GM12878 (cell line): ENCODE measurements around the gene PXDC1. TPM values are rescaled to one million over a fixed set of nuclear protein-coding genes. Genes with fewer than 3 reads are reported as not detected.

Experiments used
- ATAC-seq: fragments of 200-7000 bp; cut with Tn5 transposase; 3 replicates; pipeline ENCODE4 v1.9.1; 2020; ENCODE audit warnings: mild to moderate bottlenecking, moderate library complexity
- BruUV-seq: library from RNA; stranded (reverse); fragments of 400-500 nt; replicated peaks from 2 replicates; lab custom pipeline; 2021; lab: Mats Ljungman, UMichigan
- CTCF ChIA-PET: fragments of 300-600 bp; sonication (Branson Sonifier 250); formaldehyde crosslinking; extraction: SDS; loops from one replicate; lab custom pipeline; 2021; ENCODE audit warnings: inconsistent platforms; lab: Yijun Ruan, JAX
- POLR2A ChIA-PET: fragments of 350-600 bp; formaldehyde crosslinking; extraction: SDS; loops from one replicate; lab custom pipeline; 2021; ENCODE audit warnings: inconsistent platforms; lab: Charles Lee
- RAD21 ChIA-PET: fragments of 300-600 bp; sonication (Branson Sonifier 250); formaldehyde crosslinking; loops from one replicate; lab custom pipeline; 2023; ENCODE audit warnings: antibody characterized with exemption; ENCODE audit not compliant: unreplicated experiment; lab: Charles Lee
- SMC1A ChIA-PET: fragments of 300-600 bp; sonication (Branson Sonifier 250); formaldehyde crosslinking; loops from one replicate; lab custom pipeline; 2023; ENCODE audit not compliant: unreplicated experiment, uncharacterized antibody; lab: Charles Lee
- DNase-seq: peaks from one replicate; pipeline ENCODE4 v3.0.0-alpha.2; 2011; ENCODE audit warnings: low read depth, low spot score
- FAIRE-seq: peaks from 3 replicates; lab custom pipeline; 2011; peaks lifted over from hg19 to GRCh38; lab: Jason Lieb, UNC
- H2AFZ ChIP-seq: 2 replicates; pipeline ENCODE4 v1.6.0; 2011; ENCODE audit warnings: low read depth, low read length, control low read depth; ENCODE audit not compliant: control insufficient read depth
- H3K27ac ChIP-seq: 2 replicates; pipeline ENCODE4 v1.5.1; 2011; ENCODE audit warnings: control low read depth; ENCODE audit not compliant: control insufficient read depth, insufficient read depth
- H3K27me3 ChIP-seq, 2 experiments: replicated peaks in 1 of 2; 2 replicates each; pipeline versions ENCODE4 v1.6.0 to v1.6.1; 2011; ENCODE audit warnings: low read length in 1 of 2; ENCODE audit not compliant: control insufficient read depth in 2 of 2, insufficient read depth in 2 of 2
- H3K36me3 ChIP-seq, 2 experiments: 2 replicates each; pipeline ENCODE4 v1.5.1; 2011; ENCODE audit warnings: low read length in 1 of 2; ENCODE audit not compliant: control insufficient read depth in 2 of 2, insufficient read depth in 2 of 2
- H3K4me1 ChIP-seq: 2 replicates; pipeline ENCODE4 v1.6.1; 2011; ENCODE audit warnings: mild to moderate bottlenecking, low read length, moderate library complexity, mixed read lengths; ENCODE audit not compliant: control insufficient read depth, insufficient read depth
- H3K4me2 ChIP-seq: 2 replicates; pipeline ENCODE4 v1.6.0; 2011; ENCODE audit warnings: control low read depth; ENCODE audit not compliant: control insufficient read depth, insufficient read depth
- H3K4me3 ChIP-seq: fragments of 200-600 bp; sonication (generic); 2 replicates; pipeline ENCODE4 v1.5.1; 2016
- H3K79me2 ChIP-seq: 2 replicates; pipeline ENCODE4 v1.6.0; 2011; ENCODE audit warnings: low read length; ENCODE audit not compliant: control insufficient read depth, insufficient read depth
- H3K9ac ChIP-seq: 2 replicates; pipeline ENCODE4 v1.8.0; 2011; ENCODE audit warnings: low read length, control low read depth, mixed read lengths; ENCODE audit not compliant: control insufficient read depth, insufficient read depth
- H3K9me3 ChIP-seq: replicated peaks from 3 replicates; pipeline ENCODE4 v1.5.1; 2011; ENCODE audit warnings: mild to moderate bottlenecking, low read length; ENCODE audit not compliant: control insufficient read depth, insufficient read depth
- H4K20me1 ChIP-seq: 2 replicates; pipeline ENCODE4 v1.6.0; 2011; ENCODE audit not compliant: control insufficient read depth, insufficient read depth
- ASH2L ChIP-seq: fragments of 300-600, 200-600 bp; sonication (generic); IDR thresholded peaks from 2 replicates; pipeline ENCODE4 v1.6.1; 2017; ENCODE audit warnings: low read depth, mild to moderate bottlenecking, borderline replicate concordance
- ATF3 ChIP-seq: IDR thresholded peaks from 2 replicates; pipeline ENCODE4 v1.6.1; 2011; ENCODE audit warnings: low read depth, mild to moderate bottlenecking, low read length, moderate library complexity, borderline replicate concordance; ENCODE audit errors: extremely low read depth
- BCL11A ChIP-seq: IDR thresholded peaks from 2 replicates; pipeline ENCODE4 v1.6.1; 2011; ENCODE audit warnings: low read depth, low read length
- BHLHE40 ChIP-seq, 2 experiments: fragments of 450-650 bp in 1 of 2; IDR thresholded peaks; 2 replicates each; pipeline ENCODE4 v1.6.1; 2011 to 2017; ENCODE audit warnings: low read depth in 2 of 2, borderline replicate concordance in 1 of 2, improper control_type of control experiment in 1 of 2, low read length in 1 of 2, mild to moderate bottlenecking in 1 of 2
- CTCF ChIP-seq, 3 experiments: IDR thresholded peaks in 2 of 3; conservative IDR thresholded peaks in 1 of 3; 2 replicates each; pipeline ENCODE4 v1.5.1; 2011; ENCODE audit warnings: low read depth in 3 of 3, low read length in 3 of 3, mild to moderate bottlenecking in 3 of 3, control low read depth in 2 of 3, moderate library complexity in 2 of 3, inconsistent platforms in 1 of 3, mixed read lengths in 1 of 3; ENCODE audit not compliant: control insufficient read depth in 2 of 3, insufficient read depth in 1 of 3; ENCODE audit errors: extremely low read depth in 1 of 3
- HDGF ChIP-seq: fragments of 450-650 bp; IDR thresholded peaks from 2 replicates; pipeline ENCODE4 v1.6.1; 2016; ENCODE audit warnings: antibody characterized with exemption
- IKZF1 ChIP-seq: fragments of 450-650 bp; conservative IDR thresholded peaks from 2 replicates; pipeline ENCODE4 v1.6.1; 2017; ENCODE audit warnings: antibody characterized with exemption, mild to moderate bottlenecking
- MTA3 ChIP-seq: IDR thresholded peaks from 2 replicates; pipeline ENCODE4 v1.6.1; 2012; ENCODE audit warnings: low read length, inconsistent platforms, borderline replicate concordance
- NBN ChIP-seq: fragments of 450-650 bp; IDR thresholded peaks from 2 replicates; pipeline ENCODE4 v1.6.1; 2016
- NR2C1 ChIP-seq: fragments of 450-650 bp; IDR thresholded peaks from 2 replicates; pipeline ENCODE4 v1.6.1; 2017; ENCODE audit warnings: antibody characterized with exemption, mild to moderate bottlenecking, moderate library complexity
- PAX8 ChIP-seq: fragments of 450-650 bp; IDR thresholded peaks from 2 replicates; pipeline ENCODE4 v1.6.1; 2017; ENCODE audit warnings: mild to moderate bottlenecking, moderate library complexity
- POLR2A ChIP-seq: IDR thresholded peaks from 2 replicates; pipeline ENCODE4 v1.6.1; 2011; ENCODE audit warnings: low read depth, mild to moderate bottlenecking, low read length
- RCOR1 ChIP-seq: conservative IDR thresholded peaks from 2 replicates; pipeline ENCODE4 v1.6.1; 2012; ENCODE audit warnings: low read depth, low read length, improper control_type of control experiment
- SIX5 ChIP-seq: IDR thresholded peaks from 2 replicates; pipeline ENCODE4 v1.6.1; 2011; ENCODE audit warnings: mild to moderate bottlenecking, low read depth, low read length, moderate library complexity; ENCODE audit not compliant: severe bottlenecking
- SREBF1 ChIP-seq: IDR thresholded peaks from 2 replicates; pipeline ENCODE4 v1.6.1; 2012; ENCODE audit warnings: mild to moderate bottlenecking, low read length
- ZNF384 ChIP-seq: IDR thresholded peaks from 2 replicates; pipeline ENCODE4 v1.6.1; 2012; ENCODE audit warnings: low read depth, mild to moderate bottlenecking, low read length, improper control_type of control experiment, borderline replicate concordance
- WGBS: methylation state at CpG from one replicate; pipeline ENCODE4 v1.1.6; 2016; ENCODE audit warnings: low lambda C conversion rate; ENCODE audit not compliant: insufficient replicate concordance, insufficient coverage; ENCODE audit errors: missing lambda C conversion rate; 5-methylcytosine and 5-hydroxymethylcytosine counted together
- in situ Hi-C: fragments of 300-500 bp; cut with MboI; formaldehyde crosslinking; loops from 9 replicates; pipeline ENCODE4 v1.14.3; 2018; ENCODE audit warnings: mixed read lengths
- intact Hi-C: fragments of 100-400 bp; cut with micrococcal nuclease; formaldehyde crosslinking; loops from one replicate; pipeline ENCODE4 v1.14.2; 2022; ENCODE audit not compliant: unreplicated experiment
- polyA plus RNA-seq, 11 experiments: library from polyadenylated mRNA; depleted of rRNA in 4 of 11; unstranded in 6 of 11; stranded (reverse) in 5 of 11; fragments of >200 nt; fragmentation: Nextera tagmentation in 4 of 11; fragmentation: Illumina TruSeq in 1 of 11; extraction: Ambion mirVana in 4 of 11; extraction: Trizol in 1 of 11; gene quantifications; 1 replicate in 1 of 11; 2 replicates in 10 of 11; pipeline versions ENCODE4 v1.2.1 to v1.2.3, GENCODE V29; 2011 to 2016; ENCODE audit warnings: inconsistent platforms in 2 of 11, missing spikeins in 2 of 11, low read depth in 1 of 11
- total RNA-seq, 4 experiments: library from RNA; depleted of rRNA in 3 of 4; stranded (reverse); fragments of >200 nt in 3 of 4; fragmentation: Illumina TruSeq in 1 of 4; extraction: Trizol in 1 of 4; gene quantifications; 2 replicates each; pipeline versions ENCODE4 v1.2.1 to v1.2.3, GENCODE V29; 2013 to 2021
- TF ChIP-seq, protein P1 (sequence below): fragments of 450-650 bp; formaldehyde crosslinking; IDR thresholded peaks from 2 replicates; pipeline ENCODE4 v1.4.0; 2022; ENCODE audit warnings: mild to moderate bottlenecking, moderate library complexity

PXDC1 gene
- total and polyA plus RNA-seq, 10 of the 15 experiments (the other 5 are each of a cell fraction or from before 2014, with no cell fraction given) = 0.03 to 0.72 (median 0.32) TPM; not detected in 2

DNA sequence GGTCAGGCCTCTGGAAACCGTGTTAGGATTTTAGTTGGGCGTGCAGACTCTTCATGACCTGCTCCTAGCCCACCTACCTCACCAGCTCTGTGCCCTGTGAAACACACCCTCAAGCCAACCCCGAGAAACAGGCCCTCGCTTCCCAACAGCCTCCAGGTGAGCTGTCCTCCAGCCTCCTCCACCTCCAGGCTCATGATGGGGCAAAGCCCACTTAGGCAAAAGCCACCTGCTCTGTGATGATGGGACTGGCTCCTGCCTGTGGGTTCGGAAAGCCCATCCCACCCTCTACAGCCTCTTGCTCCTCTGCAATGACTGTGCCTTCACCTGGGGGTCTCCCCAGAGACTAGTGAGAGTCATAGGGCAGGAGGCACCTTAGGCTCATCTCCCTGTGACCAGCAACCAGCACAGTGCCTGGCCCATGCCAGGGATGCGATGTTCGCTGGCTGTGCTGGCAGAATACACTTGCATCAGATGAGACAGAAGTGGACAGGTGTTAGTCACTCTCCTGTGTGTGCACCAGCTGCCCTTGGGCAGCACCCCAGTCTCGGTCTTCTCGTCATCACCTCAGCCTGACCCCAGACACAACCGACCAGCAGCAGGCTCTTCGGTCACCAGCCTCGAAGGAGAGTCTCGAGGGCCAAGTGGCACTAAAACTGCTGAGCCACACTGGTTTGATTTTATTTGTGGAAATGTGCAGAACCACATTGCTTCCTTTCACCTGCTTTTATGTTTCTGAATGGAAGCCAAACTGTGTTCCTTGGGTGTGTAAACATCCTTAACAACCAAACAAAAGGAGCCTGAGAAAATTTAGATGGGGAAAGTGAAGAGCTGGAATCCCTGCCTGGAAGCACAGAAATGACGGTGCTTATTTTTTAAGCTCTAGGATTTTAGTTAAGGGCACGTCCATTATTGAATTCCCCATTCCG, 10.7 kb downstream of the PXDC1 start:
- in situ Hi-C loops = no loop called here
- CTCF ChIA-PET = interaction anchor here (0.9 to 5.5 kb wide), 8 partner anchors 9 to 414 kb away, joined by 3 to 74 read pairs (median 4); no protein-coding TSS in a partner anchor
- no peaks in the 10 kb centered on the region for H3K36me3 ChIP-seq

More for the DNA sequence above, 10.7 kb downstream of the PXDC1 start:
- Histone ChIP-seq H3K4me2 (no peak overlapping the region), H3K27ac (no peak overlapping the region), H3K27me3 (no peaks in the 10 kb centered on the region), H3K4me1 (peaks cover 8% of the 10 kb centered on the region), H3K9me3 (no peaks in the 10 kb centered on the region), H3K9ac (no peak overlapping the region), H4K20me1 (no peaks in the 10 kb centered on the region), H3K79me2 (no peaks in the 10 kb centered on the region), H2AFZ (no peak overlapping the region), H3K4me3 (no peak overlapping the region)
- SMC1A ChIA-PET = interaction anchor here (0.9 to 1.3 kb wide), 5 partner anchors 9 to 461 kb away, joined by 3 to 7 read pairs (median 4); no protein-coding TSS in a partner anchor
- no peak for FAIRE-seq
- POLR2A ChIA-PET = no interaction called here
- RAD21 ChIA-PET = interaction anchor here (1.3 kb wide), 1 partner anchor 238 kb away, joined by 3 read pairs; no protein-coding TSS in a partner anchor
- 69% methylated on average over 16 of the region's 16 CpGs for WGBS
- intact Hi-C loops = loop anchor here (5.0 to 10.0 kb wide), 2 partner anchors 266 to 474 kb away; no protein-coding TSS in a partner anchor
- no TSS peak for BruUV-seq
- DNase-seq = no peak
- TF ChIP-seq POLR2A (no peak), ZNF384 (no peak), BHLHE40 (IDR thresholded peaks at IDR 0.05; ENCODE audit: borderline replicate concordance in 1 of 2, low read depth in 2 of 2, low read length in 1 of 2) (no peak), BCL11A (no peak), MTA3 (no peak), RCOR1 (no peak), IKZF1 (no peak), NR2C1 (no peak), HDGF (no peak), ATF3 (no peak), NBN (no peak), SIX5 (no peak), CTCF (IDR thresholded peaks at IDR 0.05 in 2 of 3, conservative IDR thresholded peaks at IDR 0.05 in 1 of 3; ENCODE audit: control insufficient read depth in 2 of 3, extremely low read depth in 1 of 3, insufficient read depth in 1 of 3, low read depth in 3 of 3, low read length in 3 of 3) (no peak), ASH2L (no peak), PAX8 (no peak), SREBF1 (no peak)
- TF ChIP-seq, protein P1, sequence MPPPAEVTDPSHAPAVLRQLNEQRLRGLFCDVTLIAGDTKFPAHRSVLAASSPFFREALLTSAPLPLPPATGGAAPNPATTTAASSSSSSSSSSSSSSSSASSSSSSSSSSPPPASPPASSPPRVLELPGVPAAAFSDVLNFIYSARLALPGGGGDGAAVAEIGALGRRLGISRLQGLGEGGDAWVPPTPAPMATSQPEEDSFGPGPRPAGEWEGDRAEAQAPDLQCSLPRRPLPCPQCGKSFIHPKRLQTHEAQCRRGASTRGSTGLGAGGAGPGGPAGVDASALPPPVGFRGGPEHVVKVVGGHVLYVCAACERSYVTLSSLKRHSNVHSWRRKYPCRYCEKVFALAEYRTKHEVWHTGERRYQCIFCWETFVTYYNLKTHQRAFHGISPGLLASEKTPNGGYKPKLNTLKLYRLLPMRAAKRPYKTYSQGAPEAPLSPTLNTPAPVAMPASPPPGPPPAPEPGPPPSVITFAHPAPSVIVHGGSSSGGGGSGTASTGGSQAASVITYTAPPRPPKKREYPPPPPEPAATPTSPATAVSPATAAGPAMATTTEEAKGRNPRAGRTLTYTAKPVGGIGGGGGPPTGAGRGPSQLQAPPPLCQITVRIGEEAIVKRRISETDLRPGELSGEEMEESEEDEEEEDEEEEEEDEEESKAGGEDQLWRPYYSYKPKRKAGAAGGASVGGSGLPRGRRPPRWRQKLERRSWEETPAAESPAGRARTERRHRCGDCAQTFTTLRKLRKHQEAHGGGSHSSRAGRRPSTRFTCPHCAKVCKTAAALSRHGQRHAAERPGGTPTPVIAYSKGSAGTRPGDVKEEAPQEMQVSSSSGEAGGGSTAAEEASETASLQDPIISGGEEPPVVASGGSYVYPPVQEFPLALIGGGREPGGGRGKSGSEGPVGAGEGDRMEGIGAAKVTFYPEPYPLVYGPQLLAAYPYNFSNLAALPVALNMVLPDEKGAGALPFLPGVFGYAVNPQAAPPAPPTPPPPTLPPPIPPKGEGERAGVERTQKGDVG (CRISPR knock-in tag) = no peak
- no peak for ATAC-seq
